GM18499 (cell line): Measurements from ENCODE around the gene SLC38A10.
A peak's percentile ranks its signal among the peaks of the same experiment; 100 is the strongest.

ENCODE experiments used
- ATAC-seq: cut with Tn5 transposase; IDR thresholded peaks from one replicate; pipeline ENCODE4 v1.9.1; 2021; ENCODE audit warnings: moderate number of reproducible peaks; ENCODE audit not compliant: insufficient read depth, unreplicated experiment

SLC38A10 gene

GRCh38 chr17:81295031-81295675 lies at the start of gene SLC38A10:
Gene SLC38A10 (minus strand): TSS chr17:81295307. CDS start chr17:81294921, 386 bp downstream.
- ATAC-seq, result peak; percentile 53

- ATAC-seq, result no peak
Measured at GRCh38 chr17:81342269-81343070, 47.4 kb upstream of the SLC38A10 start.

- no peak for ATAC-seq
Measured at GRCh38 chr17:81341516-81342268, 46.6 kb upstream of the SLC38A10 start.

GRCh38 chr17:81340607-81341515 lies 45.8 kb upstream of the SLC38A10 start:
- ATAC-seq, result no peak

GRCh38 chr17:81339534-81340296 lies 44.6 kb upstream of the SLC38A10 start:
- no peak for ATAC-seq

GRCh38 chr17:81339191-81339533 lies 44.1 kb upstream of the SLC38A10 start:
- ATAC-seq, result no peak

- no peak for ATAC-seq
Measured at GRCh38 chr17:81338274-81339190, 43.4 kb upstream of the SLC38A10 start.

GRCh38 chr17:81337476-81337879 lies 42.4 kb upstream of the SLC38A10 start:
- ATAC-seq, result no peak

- ATAC-seq, result no peak
Measured at GRCh38 chr17:81336930-81337325, 41.8 kb upstream of the SLC38A10 start.

GRCh38 chr17:81336296-81336929 lies 41.3 kb upstream of the SLC38A10 start:
- no peak for ATAC-seq

- ATAC-seq, result no peak
Measured at GRCh38 chr17:81335773-81336157, 40.7 kb upstream of the SLC38A10 start.

GRCh38 chr17:81334987-81335772 lies 40.1 kb upstream of the SLC38A10 start:
- no peak for ATAC-seq

- no peak for ATAC-seq
Measured at GRCh38 chr17:81334391-81334901, 39.3 kb upstream of the SLC38A10 start.

GRCh38 chr17:81333616-81334368 lies 38.7 kb upstream of the SLC38A10 start:
- no peak for ATAC-seq

GRCh38 chr17:81332914-81333528 lies 37.9 kb upstream of the SLC38A10 start:
- ATAC-seq, result no peak
